Measurements from ENCODE around the gene PPP1R1A.

PPP1R1A gene

DNA sequence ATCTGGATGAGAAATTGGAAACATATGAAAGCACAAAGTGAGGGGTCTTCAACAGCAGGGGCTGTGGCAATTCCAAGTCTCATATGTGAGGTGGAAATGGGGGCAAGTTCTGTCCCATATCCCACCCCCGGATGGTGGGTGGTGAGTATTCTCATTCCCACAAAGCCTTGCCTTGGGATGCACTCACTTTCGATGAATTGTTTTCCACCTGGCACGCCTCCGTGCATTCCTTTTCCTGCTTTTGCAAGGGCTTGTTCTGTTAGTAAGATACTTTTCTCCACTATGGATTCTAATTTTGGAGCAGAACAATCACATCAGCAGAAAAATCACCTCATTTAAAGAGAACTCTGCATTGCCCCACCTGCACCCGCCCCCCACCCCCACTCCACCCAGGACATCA lies 43.1 kb upstream of the PPP1R1A start:
- TF ChIP-seq NFIC (IDR thresholded peaks at IDR 0.05) (no peak), TEAD4 (IDR thresholded peaks at IDR 0.05) (no peak), EGR1 (IDR thresholded peaks at IDR 0.05) (no peak), ZBTB7A (IDR thresholded peaks at IDR 0.05; ENCODE audit: low read depth) (no peak), TCF12 (IDR thresholded peaks at IDR 0.05; ENCODE audit: low read depth) (no peak), RAD21 (IDR thresholded peaks at IDR 0.05; ENCODE audit: low read depth) (no peak)

DNA sequence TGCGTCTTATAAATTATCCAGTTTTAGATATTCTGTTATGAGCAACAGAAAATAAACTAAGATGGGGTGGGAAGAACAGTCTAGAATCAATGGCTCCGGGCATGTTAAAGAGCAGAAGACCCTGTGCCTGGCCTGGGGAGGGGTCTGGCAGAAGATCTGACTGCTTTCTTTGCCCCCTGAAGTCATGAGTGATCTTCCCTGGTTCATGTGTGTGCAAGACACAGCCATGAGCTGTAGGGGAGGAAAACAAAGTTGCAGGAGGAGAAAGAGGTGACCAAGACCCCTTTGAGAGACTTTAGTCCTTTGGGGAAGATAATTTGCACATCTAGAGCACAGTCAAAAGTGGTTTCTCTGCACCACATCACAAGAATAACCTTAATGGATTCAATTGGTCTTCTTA lies 41.5 kb upstream of the PPP1R1A start:
- TF ChIP-seq EP300 (IDR thresholded peaks at IDR 0.05; ENCODE audit: borderline replicate concordance) (no peak), FOXM1 (IDR thresholded peaks at IDR 0.05; ENCODE audit: borderline replicate concordance, low read depth) (no peak), TCF12 (IDR thresholded peaks at IDR 0.05; ENCODE audit: low read depth) (no peak), TEAD4 (IDR thresholded peaks at IDR 0.05) (no peak), CEBPB (IDR thresholded peaks at IDR 0.05) (no peak), EGR1 (IDR thresholded peaks at IDR 0.05) (no peak), NFIC (IDR thresholded peaks at IDR 0.05) (no peak), RAD21 (IDR thresholded peaks at IDR 0.05; ENCODE audit: low read depth) (no peak), TAF1 (IDR thresholded peaks at IDR 0.05; ENCODE audit: low read depth) (no peak), CREB1 (IDR thresholded peaks at IDR 0.05; ENCODE audit: low read depth) (no peak), YY1 (IDR thresholded peaks at IDR 0.05; ENCODE audit: low read depth) (no peak), ZBTB7A (IDR thresholded peaks at IDR 0.05; ENCODE audit: low read depth) (no peak)
- TF ChIP-seq, protein P1, sequence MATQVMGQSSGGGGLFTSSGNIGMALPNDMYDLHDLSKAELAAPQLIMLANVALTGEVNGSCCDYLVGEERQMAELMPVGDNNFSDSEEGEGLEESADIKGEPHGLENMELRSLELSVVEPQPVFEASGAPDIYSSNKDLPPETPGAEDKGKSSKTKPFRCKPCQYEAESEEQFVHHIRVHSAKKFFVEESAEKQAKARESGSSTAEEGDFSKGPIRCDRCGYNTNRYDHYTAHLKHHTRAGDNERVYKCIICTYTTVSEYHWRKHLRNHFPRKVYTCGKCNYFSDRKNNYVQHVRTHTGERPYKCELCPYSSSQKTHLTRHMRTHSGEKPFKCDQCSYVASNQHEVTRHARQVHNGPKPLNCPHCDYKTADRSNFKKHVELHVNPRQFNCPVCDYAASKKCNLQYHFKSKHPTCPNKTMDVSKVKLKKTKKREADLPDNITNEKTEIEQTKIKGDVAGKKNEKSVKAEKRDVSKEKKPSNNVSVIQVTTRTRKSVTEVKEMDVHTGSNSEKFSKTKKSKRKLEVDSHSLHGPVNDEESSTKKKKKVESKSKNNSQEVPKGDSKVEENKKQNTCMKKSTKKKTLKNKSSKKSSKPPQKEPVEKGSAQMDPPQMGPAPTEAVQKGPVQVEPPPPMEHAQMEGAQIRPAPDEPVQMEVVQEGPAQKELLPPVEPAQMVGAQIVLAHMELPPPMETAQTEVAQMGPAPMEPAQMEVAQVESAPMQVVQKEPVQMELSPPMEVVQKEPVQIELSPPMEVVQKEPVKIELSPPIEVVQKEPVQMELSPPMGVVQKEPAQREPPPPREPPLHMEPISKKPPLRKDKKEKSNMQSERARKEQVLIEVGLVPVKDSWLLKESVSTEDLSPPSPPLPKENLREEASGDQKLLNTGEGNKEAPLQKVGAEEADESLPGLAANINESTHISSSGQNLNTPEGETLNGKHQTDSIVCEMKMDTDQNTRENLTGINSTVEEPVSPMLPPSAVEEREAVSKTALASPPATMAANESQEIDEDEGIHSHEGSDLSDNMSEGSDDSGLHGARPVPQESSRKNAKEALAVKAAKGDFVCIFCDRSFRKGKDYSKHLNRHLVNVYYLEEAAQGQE (IDR thresholded peaks at IDR 0.05; ENCODE audit: low read depth): no peak
- TF ChIP-seq, protein P2, sequence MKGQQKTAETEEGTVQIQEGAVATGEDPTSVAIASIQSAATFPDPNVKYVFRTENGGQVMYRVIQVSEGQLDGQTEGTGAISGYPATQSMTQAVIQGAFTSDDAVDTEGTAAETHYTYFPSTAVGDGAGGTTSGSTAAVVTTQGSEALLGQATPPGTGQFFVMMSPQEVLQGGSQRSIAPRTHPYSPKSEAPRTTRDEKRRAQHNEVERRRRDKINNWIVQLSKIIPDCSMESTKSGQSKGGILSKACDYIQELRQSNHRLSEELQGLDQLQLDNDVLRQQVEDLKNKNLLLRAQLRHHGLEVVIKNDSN (IDR thresholded peaks at IDR 0.05): no peak
- TF ChIP-seq, protein P3, sequence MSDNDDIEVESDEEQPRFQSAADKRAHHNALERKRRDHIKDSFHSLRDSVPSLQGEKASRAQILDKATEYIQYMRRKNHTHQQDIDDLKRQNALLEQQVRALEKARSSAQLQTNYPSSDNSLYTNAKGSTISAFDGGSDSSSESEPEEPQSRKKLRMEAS (IDR thresholded peaks at IDR 0.05): no peak

DNA sequence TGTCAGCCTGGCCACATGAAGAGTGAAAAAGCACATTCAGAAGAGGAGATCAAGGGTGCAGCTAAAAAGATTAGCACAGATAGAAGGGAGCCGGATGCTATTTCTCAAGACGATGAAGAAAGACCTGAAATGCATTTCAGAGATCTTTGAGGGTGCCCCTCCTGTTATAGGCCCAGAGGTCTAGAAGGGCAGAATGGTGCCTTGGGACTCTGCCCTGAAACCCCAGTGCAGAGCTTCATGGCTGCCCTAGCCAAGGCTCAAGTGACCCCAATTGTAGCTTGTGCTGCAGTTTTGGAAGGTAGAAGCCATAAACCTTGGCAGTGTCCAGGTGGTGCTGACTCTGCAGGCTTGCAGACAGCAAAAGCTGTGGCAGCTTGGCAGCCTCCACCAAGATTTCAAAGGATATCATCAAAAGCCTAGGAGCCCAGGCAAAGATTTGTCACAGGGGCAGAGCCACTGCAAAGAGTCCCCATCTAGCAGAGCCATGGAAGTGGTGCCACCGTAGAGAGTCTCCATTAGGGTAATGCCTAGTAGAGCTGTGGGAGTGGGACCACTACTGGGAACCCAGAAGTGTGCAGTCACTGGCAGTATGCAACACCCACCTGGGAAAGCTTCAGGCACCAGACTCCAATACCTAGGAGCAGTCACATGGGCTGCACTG lies 39.9 kb upstream of the PPP1R1A start:
- TF ChIP-seq, protein P3 (IDR thresholded peaks at IDR 0.05): no peak
- TF ChIP-seq FOXM1 (IDR thresholded peaks at IDR 0.05; ENCODE audit: borderline replicate concordance, low read depth) (no peak), CREB1 (IDR thresholded peaks at IDR 0.05; ENCODE audit: low read depth) (no peak), TAF1 (IDR thresholded peaks at IDR 0.05; ENCODE audit: low read depth) (no peak), CEBPB (IDR thresholded peaks at IDR 0.05) (no peak), YY1 (IDR thresholded peaks at IDR 0.05; ENCODE audit: low read depth) (no peak), EP300 (IDR thresholded peaks at IDR 0.05; ENCODE audit: borderline replicate concordance) (no peak), RAD21 (IDR thresholded peaks at IDR 0.05; ENCODE audit: low read depth) (no peak), NFIC (IDR thresholded peaks at IDR 0.05) (no peak), TCF12 (IDR thresholded peaks at IDR 0.05; ENCODE audit: low read depth) (no peak), EGR1 (IDR thresholded peaks at IDR 0.05) (no peak), TEAD4 (IDR thresholded peaks at IDR 0.05) (no peak)

DNA sequence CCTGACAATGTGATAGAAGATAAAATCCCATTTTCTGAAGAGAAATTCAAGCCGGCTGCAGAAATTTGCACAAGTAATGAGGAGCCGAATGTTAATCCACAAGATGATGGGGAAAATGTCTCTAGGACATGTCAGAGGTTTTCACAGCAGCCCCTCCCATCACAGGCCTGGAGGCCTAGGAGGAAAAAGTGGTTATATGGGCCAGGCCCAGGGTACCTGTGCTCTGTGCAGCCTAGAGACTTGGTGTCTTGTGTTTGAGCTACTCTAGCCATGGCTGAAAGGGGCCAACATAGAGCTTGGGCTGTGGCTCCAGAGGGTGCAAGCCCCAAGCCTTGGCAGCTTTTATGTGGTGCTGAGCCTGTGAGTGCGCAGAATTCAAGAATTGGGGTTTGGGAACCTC lies 38.8 kb upstream of the PPP1R1A start:
- TF ChIP-seq CEBPB (IDR thresholded peaks at IDR 0.05): no peak
- TF ChIP-seq RAD21 (IDR thresholded peaks at IDR 0.05; ENCODE audit: low read depth): no peak
- no peak for TF ChIP-seq EP300 (IDR thresholded peaks at IDR 0.05; ENCODE audit: borderline replicate concordance)
- TF ChIP-seq, protein P1 (IDR thresholded peaks at IDR 0.05; ENCODE audit: low read depth): no peak
- no peak for TF ChIP-seq TAF1 (IDR thresholded peaks at IDR 0.05; ENCODE audit: low read depth)
- TF ChIP-seq FOXM1 (IDR thresholded peaks at IDR 0.05; ENCODE audit: borderline replicate concordance, low read depth): no peak
- no peak for TF ChIP-seq YY1 (IDR thresholded peaks at IDR 0.05; ENCODE audit: low read depth)
- TF ChIP-seq TCF12 (IDR thresholded peaks at IDR 0.05; ENCODE audit: low read depth): no peak
- TF ChIP-seq, protein P3 (IDR thresholded peaks at IDR 0.05): no peak
- TF ChIP-seq, protein P2 (IDR thresholded peaks at IDR 0.05): no peak
- TF ChIP-seq ZBTB7A (IDR thresholded peaks at IDR 0.05; ENCODE audit: low read depth): no peak
- no peak for TF ChIP-seq NFIC (IDR thresholded peaks at IDR 0.05)
- no peak for TF ChIP-seq TEAD4 (IDR thresholded peaks at IDR 0.05)
- TF ChIP-seq EGR1 (IDR thresholded peaks at IDR 0.05): no peak
- TF ChIP-seq CREB1 (IDR thresholded peaks at IDR 0.05; ENCODE audit: low read depth): no peak

DNA sequence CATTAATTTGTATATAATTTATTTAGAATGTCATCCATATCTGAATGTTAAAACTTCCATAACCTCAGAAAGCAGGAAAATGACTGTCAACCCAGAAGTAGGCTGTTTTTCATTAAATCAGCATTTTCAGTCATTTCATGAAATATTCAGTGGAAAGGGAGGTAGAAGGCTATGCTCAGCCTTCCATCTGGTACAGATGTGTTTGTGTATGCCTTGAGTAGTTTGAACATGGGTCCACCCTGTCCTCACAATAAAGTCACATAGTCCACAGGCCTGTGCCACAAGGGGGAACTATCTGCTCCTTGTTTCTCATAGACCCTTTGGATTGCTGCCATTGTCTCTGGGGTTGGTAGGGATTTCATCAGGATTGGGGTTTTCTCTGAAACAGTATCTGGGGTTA lies 37.1 kb upstream of the PPP1R1A start:
- TF ChIP-seq TEAD4 (IDR thresholded peaks at IDR 0.05) (no peak), RAD21 (IDR thresholded peaks at IDR 0.05; ENCODE audit: low read depth) (no peak), TCF12 (IDR thresholded peaks at IDR 0.05; ENCODE audit: low read depth) (no peak), EP300 (IDR thresholded peaks at IDR 0.05; ENCODE audit: borderline replicate concordance) (no peak), EGR1 (IDR thresholded peaks at IDR 0.05) (no peak), CREB1 (IDR thresholded peaks at IDR 0.05; ENCODE audit: low read depth) (no peak), ZBTB7A (IDR thresholded peaks at IDR 0.05; ENCODE audit: low read depth) (no peak), FOXM1 (IDR thresholded peaks at IDR 0.05; ENCODE audit: borderline replicate concordance, low read depth) (no peak), TAF1 (IDR thresholded peaks at IDR 0.05; ENCODE audit: low read depth) (no peak), CEBPB (IDR thresholded peaks at IDR 0.05) (no peak), NFIC (IDR thresholded peaks at IDR 0.05) (no peak), YY1 (IDR thresholded peaks at IDR 0.05; ENCODE audit: low read depth) (no peak)
- TF ChIP-seq, protein P3 (IDR thresholded peaks at IDR 0.05): no peak
- TF ChIP-seq, protein P1 (IDR thresholded peaks at IDR 0.05; ENCODE audit: low read depth): no peak
- TF ChIP-seq, protein P2 (IDR thresholded peaks at IDR 0.05): no peak
